Activated gamma-delta T cell treated with Interleukin-2 at 50 U/mL for 16 hours (primary cell): ENCODE data around the gene BCR.

Source experiments
- DNase-seq: peaks from one replicate; pipeline ENCODE4 v3.0.0-alpha.2; 2020

Gene BCR

DNA sequence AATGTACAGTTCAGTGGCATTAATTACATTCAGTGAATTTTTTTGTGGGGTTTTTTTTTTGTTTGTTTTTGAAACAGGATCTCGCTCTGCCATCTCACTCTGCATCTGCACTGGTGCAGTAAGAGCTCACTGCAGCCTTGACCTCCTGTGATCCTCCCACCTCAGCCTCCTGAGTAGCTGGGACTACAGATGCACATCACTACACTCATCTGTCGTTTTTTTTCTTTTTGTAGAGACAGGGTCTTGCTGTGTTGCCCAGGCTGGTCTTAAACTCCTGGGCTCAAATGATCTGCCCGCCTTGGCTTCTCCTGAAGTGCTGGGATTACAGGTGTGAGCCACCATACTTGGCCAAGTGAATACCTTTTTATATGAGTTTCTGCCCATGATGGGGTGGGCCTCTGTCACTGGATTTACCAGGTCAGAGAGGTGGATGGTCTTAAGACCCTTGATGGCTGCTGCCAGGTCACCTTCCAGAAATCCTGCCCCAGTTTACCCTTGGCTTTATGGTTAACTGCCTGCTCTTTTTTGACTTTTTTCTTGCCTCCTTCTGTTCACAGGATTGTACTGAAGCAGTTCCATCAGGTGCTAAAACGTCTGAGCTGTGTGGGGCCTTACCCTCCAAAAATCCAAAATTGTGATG, 22.6 kb downstream of the BCR start:
- no peak for DNase-seq

GRCh38 chr22:23203452-23204124, 23.3 kb downstream of the BCR start:
- DNase-seq = no peak

GRCh38 chr22:23204125-23204488, 23.8 kb downstream of the BCR start:
- DNase-seq = no peak

GRCh38 chr22:23204541-23205157, 24.3 kb downstream of the BCR start:
- DNase-seq = no peak

- DNase-seq = no peak
Measured at GRCh38 chr22:23205339-23206049, 25.2 kb downstream of the BCR start.

DNA sequence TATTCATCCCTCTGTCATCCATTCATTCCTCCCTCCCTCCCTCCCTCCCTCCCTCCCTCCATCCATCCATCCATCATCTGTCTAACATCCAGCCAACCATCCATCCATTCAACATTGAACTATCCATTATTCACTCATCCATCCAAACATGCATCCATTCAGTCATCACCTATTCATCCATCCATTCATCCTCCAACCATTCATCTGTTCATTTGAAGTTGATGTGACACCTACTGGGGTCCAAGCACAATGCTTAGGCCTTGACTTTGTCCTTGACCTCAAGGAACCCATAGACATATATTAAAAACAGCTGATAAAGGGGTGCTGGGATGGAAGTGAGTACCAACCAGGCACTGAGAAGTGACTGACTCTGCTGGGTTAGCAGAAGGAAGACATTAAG, 26.6 kb downstream of the BCR start:
- no peak for DNase-seq

DNA sequence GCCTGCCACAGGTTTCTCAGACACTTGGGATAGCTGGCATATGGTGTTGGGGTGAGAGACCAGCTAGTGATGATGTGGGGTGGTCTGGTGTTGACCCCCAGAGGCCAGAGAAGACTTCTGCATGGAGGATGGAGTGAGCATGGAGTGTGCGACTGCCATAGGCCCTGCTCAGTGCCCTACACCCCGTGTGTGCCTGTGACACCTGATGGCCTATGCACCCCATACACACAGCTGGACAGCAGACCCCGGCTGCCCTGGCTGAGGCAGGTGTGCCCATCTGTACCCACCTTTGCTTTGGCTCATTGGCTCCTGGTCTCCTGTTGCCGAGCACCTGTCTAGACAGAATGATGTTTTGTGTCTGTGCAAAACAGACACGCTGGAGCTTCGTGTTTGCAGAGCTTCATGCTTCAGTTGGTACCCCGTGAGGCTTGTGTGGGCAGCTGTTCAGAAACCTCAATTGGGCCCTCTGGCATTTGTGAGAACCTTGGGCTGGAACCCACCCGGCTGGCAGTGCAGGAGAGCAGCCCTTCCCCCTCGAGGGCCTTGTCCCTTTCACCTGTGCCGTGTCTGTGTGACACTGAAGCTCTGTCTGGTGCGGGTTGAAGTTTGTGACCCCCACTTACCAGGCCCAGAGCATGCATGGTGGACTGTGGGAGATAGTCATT, 27.6 kb downstream of the BCR start:
- DNase-seq = no peak

GRCh38 chr22:23210428-23211170, 30.3 kb downstream of the BCR start:
- DNase-seq = no peak

- no peak for DNase-seq
Measured at GRCh38 chr22:23211622-23212021, 31.3 kb downstream of the BCR start.

GRCh38 chr22:23212061-23213021, 32.0 kb downstream of the BCR start:
- DNase-seq = no peak

- no peak for DNase-seq
Measured at GRCh38 chr22:23213022-23213555, 32.8 kb downstream of the BCR start.

DNA sequence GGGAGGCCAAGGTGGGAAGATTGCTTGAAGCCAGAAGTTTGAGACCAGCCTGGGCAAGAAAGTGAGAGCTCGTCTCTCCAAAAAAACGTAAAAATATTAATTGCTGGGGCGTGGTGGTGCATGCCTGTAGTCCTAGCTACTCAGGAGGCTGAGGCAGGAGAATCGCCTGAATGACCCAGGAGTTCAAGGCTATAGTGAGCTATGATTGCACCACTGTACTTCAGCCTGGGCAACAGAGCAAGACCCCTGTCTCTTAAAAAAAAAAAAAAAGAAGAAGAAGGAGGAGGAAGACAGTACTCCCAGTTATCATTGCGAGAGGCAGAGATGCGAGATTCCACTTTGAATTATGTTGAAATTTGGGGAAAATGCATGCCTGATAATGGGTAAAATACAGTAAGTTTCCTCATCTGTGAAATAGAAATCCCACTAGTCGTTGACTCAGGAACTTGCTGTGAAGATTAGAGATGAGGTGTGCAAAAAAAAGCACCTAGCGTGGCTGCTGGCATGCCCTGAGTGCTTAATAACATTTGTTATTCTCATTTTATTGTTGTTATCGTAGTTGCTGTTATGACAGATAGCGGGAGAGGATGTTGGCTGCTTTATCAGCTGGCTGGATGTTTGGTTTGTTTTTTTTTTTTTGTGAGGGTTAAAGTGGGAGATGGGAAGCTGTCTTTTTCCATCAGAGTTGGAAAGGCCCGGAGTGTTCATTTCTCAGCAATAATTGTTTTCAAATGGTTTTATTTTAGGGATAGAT, 33.4 kb downstream of the BCR start:
- no peak for DNase-seq

- no peak for DNase-seq
Measured at GRCh38 chr22:23214398-23214797, 34.1 kb downstream of the BCR start.

GRCh38 chr22:23215294-23216241, 35.3 kb downstream of the BCR start:
- DNase-seq = no peak

DNA sequence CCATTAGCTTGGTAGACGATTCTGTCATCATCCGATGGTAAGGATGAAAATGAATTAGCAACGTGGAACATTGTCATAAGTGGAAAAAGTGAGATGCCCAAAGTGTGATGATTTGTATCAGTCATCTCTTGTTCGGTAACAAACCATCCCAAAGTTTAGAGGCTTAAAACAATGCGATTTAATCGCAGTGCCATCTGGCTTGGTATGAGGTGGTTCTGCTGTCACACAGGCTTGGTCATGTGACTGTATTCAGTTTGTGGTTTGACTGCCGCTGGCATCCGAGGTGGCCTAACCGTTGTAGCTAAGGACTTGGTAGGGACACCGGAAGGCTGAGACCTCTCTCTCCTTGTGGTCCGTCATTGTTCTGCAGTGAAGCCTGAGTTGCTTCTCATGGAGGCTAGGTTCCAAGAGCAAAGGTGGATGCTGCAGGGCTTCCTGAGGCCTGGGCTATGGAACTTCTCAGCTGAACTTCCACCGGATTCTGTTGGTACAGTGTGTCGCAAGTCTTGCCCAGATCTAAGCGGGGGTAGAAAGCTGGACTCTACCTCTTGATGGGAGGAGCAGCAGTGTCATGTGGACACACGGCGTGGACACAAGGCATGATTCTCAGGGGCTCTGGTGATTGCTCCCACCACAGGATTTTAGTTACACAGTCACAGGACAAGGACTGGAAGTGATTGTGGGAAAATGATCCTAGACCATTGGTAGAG, 36.3 kb downstream of the BCR start:
- DNase-seq = peak; percentile 46

- no peak for DNase-seq
Measured at GRCh38 chr22:23217171-23218052, 37.1 kb downstream of the BCR start.
